ENCODE measurements around the gene MME.

- TF ChIP-seq YY1 (IDR thresholded peaks at IDR 0.05; ENCODE audit: insufficient read depth, insufficient read length) = no peak
- TF ChIP-seq SUZ12 (IDR thresholded peaks at IDR 0.05; ENCODE audit: extremely low read depth, insufficient read depth, insufficient read length) = no peak
- TF ChIP-seq ZNF274 (IDR thresholded peaks at IDR 0.05; ENCODE audit: low read depth, low read length) = no peak
Measured at GRCh38 chr3:155211266-155211665, 131.1 kb downstream of the MME start.

All from NT2/D1 (cell line).